Measurements from ENCODE around the gene RANGAP1.
"Not testable (repeated sequence)": the region's sequence is repeated elsewhere in the genome, so short reads cannot be mapped to it uniquely, and the experiment has no call there.

The RANGAP1 gene

DNA sequence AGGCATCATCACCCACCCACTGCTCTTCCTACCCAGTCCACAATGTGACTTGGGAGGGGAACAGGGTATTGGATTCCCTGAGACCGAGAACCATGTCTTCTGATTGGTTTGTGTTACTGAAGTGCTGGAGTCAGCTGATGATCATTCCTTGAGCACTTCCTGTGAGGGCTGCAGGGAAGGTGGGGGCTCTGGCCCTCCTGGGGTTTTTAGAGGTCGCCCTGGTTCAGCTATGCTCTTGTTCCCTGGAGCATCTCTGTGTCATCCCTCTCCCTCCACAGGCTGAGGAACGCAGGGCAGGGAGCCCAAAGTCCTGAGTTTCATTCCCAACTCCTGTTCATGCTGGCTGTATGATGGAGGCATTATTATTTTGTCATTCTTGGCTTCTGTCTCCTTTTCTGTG is 22.1 kb upstream of the RANGAP1 start:
- peaks cover 51% of the 10 kb centered on the region for H3K4me1 Mint-ChIP-seq
- peaks cover 3% of the 10 kb centered on the region for H3K36me3 Mint-ChIP-seq
- no peak overlapping the region for H3K4me3 Mint-ChIP-seq
- no peaks in the 10 kb centered on the region for H3K9me3 Mint-ChIP-seq
- H3K27me3 Mint-ChIP-seq, result no peaks in the 10 kb centered on the region
- H3K27ac Mint-ChIP-seq, result no peak overlapping the region

DNA sequence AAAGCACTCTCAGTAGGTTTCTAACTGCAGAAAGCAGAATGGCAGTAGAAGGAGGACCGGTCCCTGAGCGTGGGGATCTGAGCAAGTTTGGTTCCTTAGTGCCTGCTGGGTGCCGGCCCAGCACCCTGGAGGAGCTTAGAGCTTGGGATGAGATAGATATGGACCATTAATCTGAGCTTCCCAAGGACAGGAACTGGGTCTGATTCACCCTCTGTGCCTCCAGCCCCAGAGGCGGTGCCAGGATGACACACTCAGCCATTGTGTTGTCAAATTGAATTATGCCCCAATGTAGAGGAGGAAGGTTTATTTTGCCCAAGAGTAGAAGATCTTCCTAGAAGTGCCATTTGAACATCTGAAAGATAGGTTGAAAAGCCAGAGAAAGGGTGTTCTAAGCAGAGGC is 19.7 kb upstream of the RANGAP1 start:
- peaks cover 3% of the 10 kb centered on the region for H3K36me3 Mint-ChIP-seq
- H3K4me1 Mint-ChIP-seq, result peaks cover 52% of the 10 kb centered on the region
- no peaks in the 10 kb centered on the region for H3K27me3 Mint-ChIP-seq
- H3K4me3 Mint-ChIP-seq, result peak overlapping the region; percentile 36
- peak overlapping the region; percentile 35 for H3K27ac Mint-ChIP-seq
- H3K9me3 Mint-ChIP-seq, result no peaks in the 10 kb centered on the region

DNA sequence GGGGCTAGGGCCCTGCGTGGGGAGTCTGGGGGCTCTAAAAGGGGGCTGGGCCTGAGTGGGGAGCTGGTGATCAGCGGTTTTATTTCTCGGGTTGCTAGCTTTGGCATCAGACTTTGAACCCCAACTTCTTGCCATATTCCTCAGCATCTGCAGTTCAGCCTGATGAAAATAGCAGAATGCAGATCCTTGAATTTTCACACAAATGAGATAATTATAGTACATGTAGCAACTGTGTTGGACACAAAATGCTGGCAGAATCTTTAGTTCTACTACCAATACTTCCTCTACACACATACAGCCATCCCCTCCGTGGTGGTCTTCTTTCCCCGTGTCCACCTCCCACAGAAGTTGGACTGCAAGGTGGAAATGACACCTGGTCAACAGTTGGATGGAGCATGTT is 16.8 kb upstream of the RANGAP1 start:
- Mint-ChIP-seq H3K4me3 (peak overlapping the region; percentile 88), H3K9me3 (no peaks in the 10 kb centered on the region), H3K36me3 (peaks cover 3% of the 10 kb centered on the region), H3K27me3 (no peaks in the 10 kb centered on the region), H3K27ac (peak overlapping the region; percentile 92), H3K4me1 (peaks cover 40% of the 10 kb centered on the region)

DNA sequence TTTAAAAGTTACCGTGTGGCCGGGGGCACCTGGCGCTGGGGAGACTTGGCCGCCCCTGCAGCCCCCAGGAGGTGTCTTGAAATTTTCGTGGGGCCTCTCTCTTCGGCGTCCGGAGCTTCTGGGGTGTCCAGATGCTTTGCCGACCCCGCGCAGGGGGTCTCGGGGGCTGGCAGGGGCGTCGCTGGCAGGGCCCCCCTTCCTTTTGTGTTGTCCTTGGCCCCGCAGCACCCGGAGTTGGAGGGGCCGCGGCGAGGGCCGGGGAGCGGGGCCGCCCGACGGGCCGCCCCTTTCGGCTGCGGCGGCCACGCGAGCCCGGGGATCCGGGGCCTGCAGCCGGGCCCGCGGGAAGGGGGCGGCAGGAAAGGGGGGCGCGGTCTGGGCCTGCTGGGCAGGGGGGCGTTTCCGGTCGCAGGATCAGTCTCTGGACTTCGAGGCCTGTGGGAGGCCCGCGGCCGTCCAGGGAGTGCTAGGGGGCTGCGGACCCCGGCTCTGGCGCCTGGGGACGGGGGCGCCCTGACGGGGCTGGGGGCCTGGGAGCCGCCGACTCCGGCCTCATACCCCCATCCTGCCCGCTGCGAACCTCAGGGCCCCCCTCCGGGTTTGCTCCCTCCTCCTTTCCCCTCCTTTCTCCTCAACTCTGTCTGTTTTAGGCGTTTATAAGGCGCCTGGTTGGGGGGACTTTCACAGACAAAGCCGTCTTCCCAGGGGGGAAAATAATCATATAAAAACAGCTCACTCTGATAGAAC is 16.2 kb upstream of the RANGAP1 start:
- Mint-ChIP-seq H3K9me3 (no peaks in the 10 kb centered on the region), H3K27me3 (no peaks in the 10 kb centered on the region), H3K4me1 (peaks cover 34% of the 10 kb centered on the region), H3K4me3 (peak overlapping the region; percentile 88), H3K36me3 (peaks cover 3% of the 10 kb centered on the region), H3K27ac (peak overlapping the region; percentile 92)

DNA sequence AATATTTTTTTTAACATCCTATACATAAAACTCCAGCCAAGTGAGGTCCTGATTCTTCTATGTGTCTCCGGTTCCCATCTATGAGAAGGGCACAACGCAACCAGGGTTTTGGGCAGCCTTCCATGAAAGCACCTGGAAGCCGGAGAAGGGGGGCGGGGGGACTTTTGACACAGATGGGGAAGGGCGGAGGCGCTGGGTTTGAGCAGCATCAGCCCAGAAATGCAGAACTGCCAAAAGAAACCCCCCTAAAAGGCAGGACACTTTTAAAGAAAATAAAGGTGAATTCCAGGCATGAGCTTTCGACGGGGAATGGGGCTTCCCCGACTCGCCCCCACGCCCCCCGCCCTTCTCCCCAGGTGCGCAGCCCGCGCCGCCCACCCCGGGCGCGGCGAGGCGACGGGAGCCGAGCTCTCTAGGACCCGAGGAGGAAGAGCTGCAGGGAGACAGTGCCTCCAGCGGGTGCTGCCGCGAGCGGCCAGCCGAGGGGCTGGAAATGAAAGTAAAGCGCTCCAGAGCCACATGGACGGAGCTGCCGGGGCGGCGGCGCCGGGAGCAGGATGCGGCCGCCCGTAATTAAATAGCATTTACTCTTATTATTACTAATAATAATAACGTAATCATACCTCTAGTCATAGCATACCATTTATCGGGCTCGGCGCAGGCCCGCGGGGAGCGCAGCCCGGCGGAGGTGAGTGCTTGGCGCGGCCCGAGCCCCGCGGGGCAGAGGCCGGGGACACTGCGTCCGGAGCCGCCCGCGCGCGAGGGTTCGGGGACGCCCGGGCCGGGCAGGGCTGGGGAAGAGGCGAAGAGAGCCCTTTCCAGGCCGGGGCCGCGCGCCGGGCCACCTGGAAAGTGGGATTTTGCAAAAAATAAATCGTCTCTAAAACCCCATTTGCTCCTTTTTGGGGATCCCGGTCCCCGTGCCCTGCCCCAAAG is 15.4 kb upstream of the RANGAP1 start, which contains the start of gene ZC3H7B:
Gene ZC3H7B (plus strand): TSS at position 441 of the 936 bp plus-strand sequence. CDS start 19,136 bp downstream, outside the sequence.
- Mint-ChIP-seq H3K9me3 (no peaks in the 10 kb centered on the region), H3K27ac (peak within 1 kb of the TSS; percentile 95), H3K4me1 (peaks cover 33% of the 10 kb centered on the region)

DNA sequence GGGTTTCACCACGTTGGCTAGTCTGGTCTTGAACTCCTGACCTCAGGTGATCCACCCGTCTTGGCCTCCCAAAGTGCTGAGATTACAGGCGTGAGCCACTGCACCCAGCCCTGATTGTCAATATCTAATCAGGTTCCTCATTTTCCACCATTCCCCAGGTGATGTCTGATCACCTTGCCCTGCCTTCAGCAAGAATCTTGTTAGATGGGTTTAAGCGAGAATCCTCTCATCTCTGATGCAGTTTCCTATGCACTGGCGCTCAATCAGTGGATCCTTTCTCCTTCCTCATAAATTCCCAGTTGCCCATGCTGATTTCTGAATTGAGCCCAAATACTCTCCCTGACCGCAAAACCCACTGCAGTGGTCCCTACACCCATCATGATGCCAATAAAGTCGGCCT is 14.7 kb upstream of the RANGAP1 start:
- Mint-ChIP-seq H3K27ac (peak overlapping the region; percentile 95), H3K4me3 (peak overlapping the region; percentile 85), H3K36me3 (peaks cover 3% of the 10 kb centered on the region), H3K4me1 (peaks cover 29% of the 10 kb centered on the region), H3K27me3 (no peaks in the 10 kb centered on the region), H3K9me3 (no peaks in the 10 kb centered on the region)

More for the DNA sequence above, 15.4 kb upstream of the RANGAP1 start, which contains the start of gene ZC3H7B:
- Mint-ChIP-seq H3K36me3 (peaks cover 3% of the 10 kb centered on the region), H3K4me3 (peak within 1 kb of the TSS; percentile 88), H3K27me3 (no peaks in the 10 kb centered on the region)

DNA sequence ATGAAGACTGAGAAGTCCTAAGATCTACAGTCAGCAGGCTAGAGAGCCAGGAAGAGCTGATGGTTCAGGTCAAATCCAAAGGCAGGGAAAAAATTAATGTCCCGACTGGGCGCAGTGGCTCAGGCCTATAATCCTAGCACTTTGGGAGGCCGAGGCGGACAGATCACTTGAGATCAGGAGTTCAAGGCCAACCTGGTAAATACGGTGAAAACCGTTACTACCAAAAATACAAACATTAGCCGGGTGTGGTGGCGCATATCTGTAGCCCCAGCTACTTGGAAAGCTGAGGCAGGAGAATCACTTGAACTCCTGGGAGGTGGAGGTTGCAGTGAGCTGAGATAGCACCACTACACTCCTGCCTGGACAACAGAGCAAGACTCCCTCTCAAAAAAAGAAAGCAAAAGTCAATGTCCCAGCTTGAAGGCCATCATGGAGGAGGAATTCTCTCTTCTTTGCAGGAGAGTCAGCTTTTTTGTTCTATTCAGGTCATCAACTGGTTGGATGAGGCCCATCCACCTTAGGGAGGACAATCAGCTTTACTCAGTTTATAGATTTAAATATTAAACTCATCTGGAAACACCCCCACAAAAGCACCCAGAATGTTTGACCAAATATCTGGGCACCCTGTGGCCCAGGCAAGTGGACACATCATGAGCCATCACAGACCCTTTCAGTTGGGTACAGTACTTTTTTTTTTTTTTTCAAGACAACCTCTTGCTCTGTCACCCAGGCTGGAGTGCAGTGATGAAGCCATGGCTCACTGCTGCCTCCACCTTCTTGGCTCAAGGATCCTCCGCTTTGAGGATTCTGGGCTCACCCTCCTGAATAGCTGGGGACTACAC is 11.1 kb upstream of the RANGAP1 start:
- no peak overlapping the region for H3K4me3 Mint-ChIP-seq
- no peaks in the 10 kb centered on the region for H3K27me3 Mint-ChIP-seq
- H3K27ac Mint-ChIP-seq, result no peak overlapping the region
- H3K4me1 Mint-ChIP-seq, result peaks cover 6% of the 10 kb centered on the region
- no peaks in the 10 kb centered on the region for H3K36me3 Mint-ChIP-seq
- no peaks in the 10 kb centered on the region for H3K9me3 Mint-ChIP-seq

DNA sequence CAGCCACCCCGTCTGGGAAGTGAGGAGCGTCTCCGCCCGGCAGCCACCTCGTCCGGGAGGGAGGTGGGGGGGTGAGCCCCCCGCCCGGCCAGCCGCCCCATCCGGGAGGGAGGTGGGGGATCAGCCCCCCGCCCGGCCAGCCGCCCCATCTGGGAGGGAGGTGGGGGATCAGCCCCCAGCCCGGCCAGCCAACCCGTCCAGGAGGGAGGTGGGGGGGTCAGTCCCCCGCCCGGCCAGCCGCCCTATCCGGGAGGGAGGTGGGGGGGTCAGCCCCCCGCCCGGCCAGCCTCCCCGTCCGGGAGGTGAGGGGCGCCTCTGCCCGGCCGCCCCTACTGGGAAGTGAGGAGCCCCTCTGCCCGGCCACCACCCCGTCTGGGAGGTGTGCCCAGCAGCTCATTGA is 8.8 kb upstream of the RANGAP1 start:
- not testable (repeated sequence) for H3K36me3 Mint-ChIP-seq, H3K9me3 Mint-ChIP-seq, H3K27ac Mint-ChIP-seq, H3K4me3 Mint-ChIP-seq, H3K4me1 Mint-ChIP-seq, H3K27me3 Mint-ChIP-seq

DNA sequence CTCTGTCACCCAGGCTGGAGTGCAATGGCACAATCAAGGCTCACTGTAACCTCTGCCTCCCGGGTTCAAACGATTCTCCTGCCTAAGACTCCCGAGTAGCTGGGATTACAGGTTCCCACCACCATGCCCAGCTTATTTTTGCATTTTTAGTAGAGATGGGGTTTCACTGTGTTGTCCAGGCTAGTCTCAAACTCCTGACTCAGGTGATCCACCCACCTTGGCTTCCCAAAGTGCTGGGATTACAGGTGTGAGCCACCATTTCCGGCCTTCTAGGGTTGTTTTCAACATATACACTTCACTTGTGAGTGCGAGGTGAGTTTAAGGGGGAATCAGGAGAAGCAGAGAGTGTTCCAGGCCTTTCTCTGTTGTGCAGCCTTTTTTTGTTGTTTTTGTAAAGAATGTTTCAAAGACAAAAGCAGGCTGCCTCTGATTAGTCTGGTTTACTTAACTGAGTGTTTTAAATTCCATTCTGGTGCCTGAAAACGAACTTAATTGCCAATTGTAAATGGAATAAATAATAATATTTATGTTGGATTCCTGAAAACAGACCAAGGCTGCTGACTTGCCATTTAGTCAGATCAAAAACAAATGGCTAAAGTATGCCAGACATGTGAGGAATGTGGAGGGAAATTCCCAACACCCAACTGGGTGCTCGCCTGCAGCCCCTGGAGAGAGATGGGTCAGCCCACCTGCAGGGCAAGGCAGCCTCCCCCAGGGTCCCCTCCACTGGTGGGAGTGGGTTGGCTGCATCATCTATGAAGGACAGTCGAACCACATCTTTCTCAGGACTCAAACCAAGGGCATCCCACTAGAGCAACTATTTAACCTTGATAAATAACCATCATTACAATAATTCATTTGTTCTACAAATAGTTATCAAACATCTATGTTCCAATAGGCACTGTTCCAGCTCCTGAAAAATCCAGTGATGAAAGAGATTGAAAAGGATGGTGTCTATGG is 4.6 kb upstream of the RANGAP1 start:
- no peaks in the 10 kb centered on the region for H3K9me3 Mint-ChIP-seq
- H3K4me3 Mint-ChIP-seq, result no peak overlapping the region
- H3K4me1 Mint-ChIP-seq, result peaks cover 13% of the 10 kb centered on the region
- H3K27me3 Mint-ChIP-seq, result no peaks in the 10 kb centered on the region
- no peaks in the 10 kb centered on the region for H3K36me3 Mint-ChIP-seq
- H3K27ac Mint-ChIP-seq, result no peak overlapping the region

DNA sequence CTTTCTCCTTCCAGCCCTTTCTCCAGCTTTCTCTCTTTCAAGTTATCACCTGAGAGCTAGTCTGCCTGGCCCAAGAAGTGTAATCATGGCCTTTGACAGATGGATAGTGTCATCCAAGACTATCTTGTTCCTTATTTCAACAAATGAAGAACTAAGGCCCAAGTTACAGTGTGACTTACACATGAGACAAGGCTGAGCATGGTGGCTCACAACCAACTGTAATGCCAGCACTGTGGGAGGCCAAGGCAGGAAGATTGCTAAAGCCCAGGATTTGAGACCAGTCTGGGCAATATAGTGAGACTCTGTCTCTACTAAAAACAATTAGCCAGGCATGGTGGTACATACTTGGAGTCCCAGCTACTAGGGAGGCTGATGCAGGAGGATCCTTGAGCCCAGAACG is 3.7 kb upstream of the RANGAP1 start:
- H3K27ac Mint-ChIP-seq, result peak overlapping the region; percentile 25
- no peaks in the 10 kb centered on the region for H3K27me3 Mint-ChIP-seq
- peaks cover 13% of the 10 kb centered on the region for H3K4me1 Mint-ChIP-seq
- no peaks in the 10 kb centered on the region for H3K9me3 Mint-ChIP-seq
- H3K36me3 Mint-ChIP-seq, result no peaks in the 10 kb centered on the region
- H3K4me3 Mint-ChIP-seq, result no peak overlapping the region

DNA sequence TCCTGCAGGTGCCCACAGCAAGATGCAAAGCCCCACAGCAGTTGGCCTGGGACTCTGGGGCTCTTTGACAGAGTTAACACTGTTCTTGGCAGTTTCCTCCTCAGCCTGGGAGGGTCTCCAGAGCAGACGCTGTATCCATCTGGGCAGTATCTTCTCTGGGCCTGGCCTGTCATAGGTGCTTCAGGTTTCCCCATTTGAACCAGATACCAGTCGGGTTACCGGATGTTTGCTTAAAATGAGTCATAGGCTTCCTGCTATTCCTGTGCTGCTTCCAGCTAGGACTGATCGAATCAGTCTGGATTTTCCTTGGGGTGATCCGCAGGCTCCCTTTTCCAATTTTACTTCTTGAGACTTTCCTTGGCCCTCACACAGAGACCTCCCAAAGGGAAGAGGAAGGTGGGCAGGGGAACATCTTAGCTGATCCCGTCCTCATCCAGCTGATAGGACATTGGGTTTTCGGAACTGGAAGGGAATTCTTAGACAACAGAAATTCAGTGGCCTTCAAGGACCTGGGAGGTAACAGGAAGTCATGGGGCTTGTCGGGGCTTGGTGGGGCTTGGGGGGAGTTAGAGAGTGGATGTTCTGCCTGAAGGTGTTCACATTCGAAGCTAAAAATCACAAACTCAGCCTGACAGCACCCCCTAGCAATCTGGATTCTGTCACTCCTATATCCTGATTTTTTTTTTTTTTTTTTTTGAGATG is 2.4 kb upstream of the RANGAP1 start:
- no peaks in the 10 kb centered on the region for H3K27me3 Mint-ChIP-seq
- peaks cover 17% of the 10 kb centered on the region for H3K4me1 Mint-ChIP-seq
- no peaks in the 10 kb centered on the region for H3K9me3 Mint-ChIP-seq
- peaks cover 1% of the 10 kb centered on the region for H3K36me3 Mint-ChIP-seq
- peak overlapping the region; percentile 60 for H3K4me3 Mint-ChIP-seq
- H3K27ac Mint-ChIP-seq, result peak overlapping the region; percentile 82

DNA sequence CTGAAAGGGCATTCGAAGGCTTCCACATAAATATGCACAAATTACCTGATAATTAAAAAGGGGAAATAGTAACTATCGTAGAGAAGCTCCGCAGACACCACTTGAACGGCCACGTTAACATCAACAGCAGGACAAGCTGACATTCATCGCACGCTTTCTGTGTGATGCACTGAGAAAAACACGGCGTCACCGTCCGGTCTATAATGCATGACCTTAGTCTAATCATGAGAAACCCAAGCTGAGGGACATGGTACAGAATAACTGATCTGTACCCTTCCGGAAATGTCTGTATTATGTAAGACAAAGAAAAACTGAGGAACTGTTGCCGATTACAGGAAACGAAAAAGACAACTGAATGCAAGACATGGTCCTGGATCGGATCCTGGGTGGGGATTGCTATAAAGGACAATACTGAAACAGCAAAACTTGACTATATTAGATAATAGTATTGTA is 678 bp upstream of the RANGAP1 start:
- H3K9me3 Mint-ChIP-seq, result no peaks in the 10 kb centered on the region
- H3K4me1 Mint-ChIP-seq, result peaks cover 25% of the 10 kb centered on the region
- peaks cover 5% of the 10 kb centered on the region for H3K36me3 Mint-ChIP-seq
- peak overlapping the region; percentile 94 for H3K27ac Mint-ChIP-seq
- no peaks in the 10 kb centered on the region for H3K27me3 Mint-ChIP-seq
- peak overlapping the region; percentile 94 for H3K4me3 Mint-ChIP-seq

DNA sequence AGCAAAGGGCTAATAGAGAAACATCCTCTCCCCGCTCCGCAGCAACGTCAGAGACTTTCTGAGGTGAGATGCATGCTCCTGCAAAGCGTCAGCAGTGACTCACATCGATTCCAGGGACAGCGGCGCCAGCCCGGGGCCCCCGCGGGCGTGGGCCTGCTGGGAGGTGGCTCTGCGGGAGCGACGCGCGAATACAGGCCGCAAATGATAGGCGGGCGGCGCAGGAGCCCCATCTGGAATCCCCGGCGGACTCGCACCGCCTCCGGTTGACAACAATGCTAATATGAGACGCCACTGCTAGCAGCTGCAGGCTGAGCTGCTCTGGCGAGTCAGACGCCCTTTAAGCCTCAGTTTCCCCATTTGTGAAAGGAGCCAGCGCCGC is 557 bp downstream of the RANGAP1 start:
- no peaks in the 10 kb centered on the region for H3K27me3 Mint-ChIP-seq
- H3K4me1 Mint-ChIP-seq, result peaks cover 35% of the 10 kb centered on the region
- peak overlapping the region; percentile 94 for H3K27ac Mint-ChIP-seq
- H3K4me3 Mint-ChIP-seq, result peak overlapping the region; percentile 94
- peaks cover 5% of the 10 kb centered on the region for H3K36me3 Mint-ChIP-seq
- H3K9me3 Mint-ChIP-seq, result no peaks in the 10 kb centered on the region

DNA sequence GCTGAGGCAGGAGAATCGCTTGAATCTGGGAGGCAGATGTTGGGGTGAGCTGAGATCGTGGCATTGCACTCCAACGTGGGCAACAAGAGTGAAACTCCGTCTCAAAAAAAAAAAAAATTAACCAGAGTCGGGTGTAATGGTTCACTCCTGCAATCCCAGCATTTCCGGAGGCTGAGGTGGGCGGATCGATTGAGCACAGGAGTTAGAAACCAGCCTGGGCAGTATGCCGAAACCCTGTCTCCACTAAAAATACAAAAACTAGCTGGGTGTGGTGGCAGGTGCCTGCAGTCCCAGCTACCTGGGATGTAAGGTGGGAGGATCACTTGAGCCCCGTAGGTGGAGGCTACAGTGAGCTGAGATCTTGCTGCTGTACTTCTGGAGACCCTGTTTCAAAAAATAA is 1.5 kb downstream of the RANGAP1 start:
- H3K27me3 Mint-ChIP-seq, result no peaks in the 10 kb centered on the region
- H3K4me3 Mint-ChIP-seq, result peak overlapping the region; percentile 94
- peaks cover 5% of the 10 kb centered on the region for H3K36me3 Mint-ChIP-seq
- peak overlapping the region; percentile 59 for H3K27ac Mint-ChIP-seq
- H3K9me3 Mint-ChIP-seq, result no peaks in the 10 kb centered on the region
- H3K4me1 Mint-ChIP-seq, result peaks cover 35% of the 10 kb centered on the region
